GM12878 (cell line): ENCODE measurements around the gene ZNF423. TPM values are rescaled to one million over a fixed set of nuclear protein-coding genes. Genes with fewer than 3 reads are reported as not detected.

ENCODE experiments used
- ATAC-seq: fragments of 200-7000 bp; cut with Tn5 transposase; 3 replicates; pipeline ENCODE4 v1.9.1; 2020; ENCODE audit warnings: mild to moderate bottlenecking, moderate library complexity
- BruUV-seq: library from RNA; stranded (reverse); fragments of 400-500 nt; replicated peaks from 2 replicates; lab custom pipeline; 2021; lab: Mats Ljungman, UMichigan
- CTCF ChIA-PET: fragments of 300-600 bp; sonication (Branson Sonifier 250); formaldehyde crosslinking; extraction: SDS; loops from one replicate; lab custom pipeline; 2021; ENCODE audit warnings: inconsistent platforms; lab: Yijun Ruan, JAX
- POLR2A ChIA-PET: fragments of 350-600 bp; formaldehyde crosslinking; extraction: SDS; loops from one replicate; lab custom pipeline; 2021; ENCODE audit warnings: inconsistent platforms; lab: Charles Lee
- RAD21 ChIA-PET: fragments of 300-600 bp; sonication (Branson Sonifier 250); formaldehyde crosslinking; loops from one replicate; lab custom pipeline; 2023; ENCODE audit warnings: antibody characterized with exemption; ENCODE audit not compliant: unreplicated experiment; lab: Charles Lee
- SMC1A ChIA-PET: fragments of 300-600 bp; sonication (Branson Sonifier 250); formaldehyde crosslinking; loops from one replicate; lab custom pipeline; 2023; ENCODE audit not compliant: unreplicated experiment, uncharacterized antibody; lab: Charles Lee
- DNase-seq: peaks from one replicate; pipeline ENCODE4 v3.0.0-alpha.2; 2011; ENCODE audit warnings: low read depth, low spot score
- FAIRE-seq: peaks from 3 replicates; lab custom pipeline; 2011; peaks lifted over from hg19 to GRCh38; lab: Jason Lieb, UNC
- H2AFZ ChIP-seq: 2 replicates; pipeline ENCODE4 v1.6.0; 2011; ENCODE audit warnings: low read depth, low read length, control low read depth; ENCODE audit not compliant: control insufficient read depth
- H3K27ac ChIP-seq: 2 replicates; pipeline ENCODE4 v1.5.1; 2011; ENCODE audit warnings: control low read depth; ENCODE audit not compliant: control insufficient read depth, insufficient read depth
- H3K27me3 ChIP-seq, 2 experiments: replicated peaks in 1 of 2; 2 replicates each; pipeline versions ENCODE4 v1.6.0 to v1.6.1; 2011; ENCODE audit warnings: low read length in 1 of 2; ENCODE audit not compliant: control insufficient read depth in 2 of 2, insufficient read depth in 2 of 2
- H3K36me3 ChIP-seq, 2 experiments: 2 replicates each; pipeline ENCODE4 v1.5.1; 2011; ENCODE audit warnings: low read length in 1 of 2; ENCODE audit not compliant: control insufficient read depth in 2 of 2, insufficient read depth in 2 of 2
- H3K4me1 ChIP-seq: 2 replicates; pipeline ENCODE4 v1.6.1; 2011; ENCODE audit warnings: mild to moderate bottlenecking, low read length, moderate library complexity, mixed read lengths; ENCODE audit not compliant: control insufficient read depth, insufficient read depth
- H3K4me2 ChIP-seq: 2 replicates; pipeline ENCODE4 v1.6.0; 2011; ENCODE audit warnings: control low read depth; ENCODE audit not compliant: control insufficient read depth, insufficient read depth
- H3K4me3 ChIP-seq: fragments of 200-600 bp; sonication (generic); 2 replicates; pipeline ENCODE4 v1.5.1; 2016
- H3K79me2 ChIP-seq: 2 replicates; pipeline ENCODE4 v1.6.0; 2011; ENCODE audit warnings: low read length; ENCODE audit not compliant: control insufficient read depth, insufficient read depth
- H3K9ac ChIP-seq: 2 replicates; pipeline ENCODE4 v1.8.0; 2011; ENCODE audit warnings: low read length, control low read depth, mixed read lengths; ENCODE audit not compliant: control insufficient read depth, insufficient read depth
- H3K9me3 ChIP-seq: replicated peaks from 3 replicates; pipeline ENCODE4 v1.5.1; 2011; ENCODE audit warnings: mild to moderate bottlenecking, low read length; ENCODE audit not compliant: control insufficient read depth, insufficient read depth
- H4K20me1 ChIP-seq: 2 replicates; pipeline ENCODE4 v1.6.0; 2011; ENCODE audit not compliant: control insufficient read depth, insufficient read depth
- EGR1 ChIP-seq, 2 experiments: IDR thresholded peaks; 1 replicate in 1 of 2; 2 replicates in 1 of 2; pipeline ENCODE4 v1.6.1; 2011 to 2012; ENCODE audit warnings: low read depth in 2 of 2, low read length in 2 of 2, borderline replicate concordance in 1 of 2, mild to moderate bottlenecking in 1 of 2, moderate library complexity in 1 of 2
- ETV6 ChIP-seq, 2 experiments: fragments of 450-650 bp in 1 of 2; IDR thresholded peaks in 1 of 2; conservative IDR thresholded peaks in 1 of 2; 2 replicates each; pipeline ENCODE4 v1.6.1; 2014; ENCODE audit warnings: antibody characterized with exemption in 1 of 2, borderline replicate concordance in 1 of 2, low read depth in 1 of 2, mild to moderate bottlenecking in 1 of 2, moderate library complexity in 1 of 2
- IKZF2 ChIP-seq, 2 experiments: fragments of 450-650 bp; IDR thresholded peaks; 2 replicates each; pipeline ENCODE4 v1.6.1; 2017; ENCODE audit warnings: mild to moderate bottlenecking in 2 of 2, moderate library complexity in 2 of 2
- MAX ChIP-seq: IDR thresholded peaks from 2 replicates; pipeline ENCODE4 v1.6.1; 2012; ENCODE audit warnings: low read depth, low read length, improper control_type of control experiment
- NRF1 ChIP-seq: conservative IDR thresholded peaks from 2 replicates; pipeline ENCODE4 v1.6.1; 2011; ENCODE audit warnings: mild to moderate bottlenecking, low read depth, low read length, improper control_type of control experiment
- SIN3A ChIP-seq: IDR thresholded peaks from 2 replicates; pipeline ENCODE4 v1.6.1; 2012; ENCODE audit warnings: low read depth, low read length, improper control_type of control experiment
- SMARCA5 ChIP-seq: fragments of 450-650 bp; IDR thresholded peaks from 2 replicates; pipeline ENCODE4 v1.6.1; 2017; ENCODE audit warnings: mild to moderate bottlenecking
- SREBF1 ChIP-seq: IDR thresholded peaks from 2 replicates; pipeline ENCODE4 v1.6.1; 2012; ENCODE audit warnings: mild to moderate bottlenecking, low read length
- SREBF2 ChIP-seq: IDR thresholded peaks from 2 replicates; pipeline ENCODE4 v1.6.1; 2012; ENCODE audit warnings: mild to moderate bottlenecking, low read length
- SRF ChIP-seq, 2 experiments: IDR thresholded peaks; 2 replicates each; pipeline ENCODE4 v1.6.1; 2011; ENCODE audit warnings: low read depth in 2 of 2, low read length in 2 of 2, mild to moderate bottlenecking in 1 of 2, moderate library complexity in 1 of 2
- SUPT20H ChIP-seq: IDR thresholded peaks from 2 replicates; pipeline ENCODE4 v1.6.1; 2011; ENCODE audit warnings: low read depth, mild to moderate bottlenecking, low read length, moderate library complexity, borderline replicate concordance; ENCODE audit not compliant: control insufficient read depth
- TAF1 ChIP-seq: IDR thresholded peaks from 2 replicates; pipeline ENCODE4 v1.6.1; 2011; ENCODE audit warnings: mild to moderate bottlenecking, low read depth, low read length, borderline replicate concordance
- WRNIP1 ChIP-seq: IDR thresholded peaks from 2 replicates; pipeline ENCODE4 v1.6.1; 2011; ENCODE audit warnings: low read depth, low read length, improper control_type of control experiment, borderline replicate concordance
- ZNF274 ChIP-seq: IDR thresholded peaks from one replicate; pipeline ENCODE4 v1.8.0; 2011; ENCODE audit not compliant: insufficient read length, insufficient read depth
- WGBS: methylation state at CpG from one replicate; pipeline ENCODE4 v1.1.6; 2016; ENCODE audit warnings: low lambda C conversion rate; ENCODE audit not compliant: insufficient replicate concordance, insufficient coverage; ENCODE audit errors: missing lambda C conversion rate; 5-methylcytosine and 5-hydroxymethylcytosine counted together
- in situ Hi-C: fragments of 300-500 bp; cut with MboI; formaldehyde crosslinking; loops from 9 replicates; pipeline ENCODE4 v1.14.3; 2018; ENCODE audit warnings: mixed read lengths
- intact Hi-C: fragments of 100-400 bp; cut with micrococcal nuclease; formaldehyde crosslinking; loops from one replicate; pipeline ENCODE4 v1.14.2; 2022; ENCODE audit not compliant: unreplicated experiment
- polyA plus RNA-seq, 11 experiments: library from polyadenylated mRNA; depleted of rRNA in 4 of 11; unstranded in 6 of 11; stranded (reverse) in 5 of 11; fragments of >200 nt; fragmentation: Nextera tagmentation in 4 of 11; fragmentation: Illumina TruSeq in 1 of 11; extraction: Ambion mirVana in 4 of 11; extraction: Trizol in 1 of 11; gene quantifications; 1 replicate in 1 of 11; 2 replicates in 10 of 11; pipeline versions ENCODE4 v1.2.1 to v1.2.3, GENCODE V29; 2011 to 2016; ENCODE audit warnings: inconsistent platforms in 2 of 11, missing spikeins in 2 of 11, low read depth in 1 of 11
- total RNA-seq, 4 experiments: library from RNA; depleted of rRNA in 3 of 4; stranded (reverse); fragments of >200 nt in 3 of 4; fragmentation: Illumina TruSeq in 1 of 4; extraction: Trizol in 1 of 4; gene quantifications; 2 replicates each; pipeline versions ENCODE4 v1.2.1 to v1.2.3, GENCODE V29; 2013 to 2021
- TF ChIP-seq, protein P1 (sequence below): fragments of 450-650 bp; IDR thresholded peaks from 2 replicates; pipeline ENCODE4 v1.6.1; 2016; ENCODE audit warnings: mild to moderate bottlenecking
- TF ChIP-seq, protein P2 (sequence below): IDR thresholded peaks from 2 replicates; pipeline ENCODE4 v1.6.1; 2011; ENCODE audit warnings: borderline replicate concordance, low read depth, mild to moderate bottlenecking, moderate library complexity, low read length; ENCODE audit not compliant: insufficient read depth, poor library complexity, severe bottlenecking

Gene ZNF423
- total and polyA plus RNA-seq, 10 of the 15 experiments (the other 5 are each of a cell fraction or from before 2014, with no cell fraction given), result 0.03 to 0.64 (median 0.10) TPM

DNA sequence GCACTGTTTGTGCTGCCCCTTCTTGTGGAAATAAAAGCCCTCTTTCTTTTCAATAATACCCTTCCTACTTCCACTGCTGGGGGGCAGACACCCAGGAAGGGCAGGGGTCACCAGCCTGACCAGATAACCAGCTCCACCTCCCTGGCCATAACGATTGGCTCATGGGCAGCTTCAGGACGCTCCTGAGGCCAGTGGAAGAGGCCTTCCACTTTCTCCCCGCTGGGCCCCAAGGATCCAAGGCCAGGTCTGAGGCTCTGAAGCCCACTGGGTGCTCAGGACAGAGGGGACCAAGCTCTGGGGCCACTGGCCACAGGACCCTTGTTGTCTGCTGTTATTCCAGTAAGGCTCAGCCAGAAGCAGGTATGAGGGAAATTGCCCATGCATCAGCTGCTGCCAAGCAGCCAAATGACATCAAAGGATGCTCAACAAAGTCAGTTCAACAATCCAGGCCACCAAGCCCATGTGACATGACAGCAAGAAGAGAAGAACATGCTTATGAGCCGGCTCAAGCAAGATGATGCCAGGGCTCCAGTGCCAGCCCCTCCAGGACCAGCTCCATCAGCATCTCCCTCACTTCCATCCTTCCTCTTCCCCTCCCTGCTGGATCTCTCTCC lies 238.8 kb downstream of the ZNF423 start:
- Histone ChIP-seq H3K9ac (no peak overlapping the region), H3K4me1 (no peaks in the 10 kb centered on the region), H4K20me1 (no peaks in the 10 kb centered on the region), H3K79me2 (no peaks in the 10 kb centered on the region), H3K9me3 (peaks cover 7% of the 10 kb centered on the region; the same call in 2 of the 3 replicates), H3K4me2 (no peak overlapping the region), H3K27me3 (peaks cover 0 to 1% of the 10 kb centered on the region in 2 experiments; a peak in 2 of 4 replicates), H2AFZ (no peak overlapping the region), H3K36me3 (no peaks in the 10 kb centered on the region), H3K27ac (no peak overlapping the region), H3K4me3 (no peak overlapping the region)
- DNase-seq (no peak), ATAC-seq (no peak), FAIRE-seq (no peak)
- in situ Hi-C loops, result no loop called here
- TF ChIP-seq ETV6 (conservative IDR thresholded peaks at IDR 0.05 in 1 of 2, IDR thresholded peaks at IDR 0.05 in 1 of 2; ENCODE audit: borderline replicate concordance in 1 of 2, low read depth in 1 of 2) (no peak), SIN3A (no peak), SUPT20H (no peak), ZNF274 (no peak), SRF (IDR thresholded peaks at IDR 0.05; ENCODE audit: low read depth in 2 of 2, low read length in 2 of 2) (no peak), SREBF1 (no peak), NRF1 (no peak), TAF1 (no peak), SREBF2 (no peak), EGR1 (IDR thresholded peaks at IDR 0.05; ENCODE audit: borderline replicate concordance in 1 of 2, low read depth in 2 of 2, low read length in 2 of 2) (no peak), MAX (no peak), WRNIP1 (no peak), SMARCA5 (no peak), IKZF2 (IDR thresholded peaks at IDR 0.05) (no peak)
- TF ChIP-seq, protein P1, sequence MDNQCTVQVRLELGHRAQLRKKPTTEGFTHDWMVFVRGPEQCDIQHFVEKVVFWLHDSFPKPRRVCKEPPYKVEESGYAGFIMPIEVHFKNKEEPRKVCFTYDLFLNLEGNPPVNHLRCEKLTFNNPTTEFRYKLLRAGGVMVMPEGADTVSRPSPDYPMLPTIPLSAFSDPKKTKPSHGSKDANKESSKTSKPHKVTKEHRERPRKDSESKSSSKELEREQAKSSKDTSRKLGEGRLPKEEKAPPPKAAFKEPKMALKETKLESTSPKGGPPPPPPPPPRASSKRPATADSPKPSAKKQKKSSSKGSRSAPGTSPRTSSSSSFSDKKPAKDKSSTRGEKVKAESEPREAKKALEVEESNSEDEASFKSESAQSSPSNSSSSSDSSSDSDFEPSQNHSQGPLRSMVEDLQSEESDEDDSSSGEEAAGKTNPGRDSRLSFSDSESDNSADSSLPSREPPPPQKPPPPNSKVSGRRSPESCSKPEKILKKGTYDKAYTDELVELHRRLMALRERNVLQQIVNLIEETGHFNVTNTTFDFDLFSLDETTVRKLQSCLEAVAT, result no peak
- TF ChIP-seq, protein P2, sequence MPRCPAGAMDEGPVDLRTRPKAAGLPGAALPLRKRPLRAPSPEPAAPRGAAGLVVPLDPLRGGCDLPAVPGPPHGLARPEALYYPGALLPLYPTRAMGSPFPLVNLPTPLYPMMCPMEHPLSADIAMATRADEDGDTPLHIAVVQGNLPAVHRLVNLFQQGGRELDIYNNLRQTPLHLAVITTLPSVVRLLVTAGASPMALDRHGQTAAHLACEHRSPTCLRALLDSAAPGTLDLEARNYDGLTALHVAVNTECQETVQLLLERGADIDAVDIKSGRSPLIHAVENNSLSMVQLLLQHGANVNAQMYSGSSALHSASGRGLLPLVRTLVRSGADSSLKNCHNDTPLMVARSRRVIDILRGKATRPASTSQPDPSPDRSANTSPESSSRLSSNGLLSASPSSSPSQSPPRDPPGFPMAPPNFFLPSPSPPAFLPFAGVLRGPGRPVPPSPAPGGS, result no peak
- ChIA-PET POLR2A (no interaction called here), CTCF (no interaction called here), RAD21 (no interaction called here), SMC1A (no interaction called here)
- WGBS, result 14% methylated on average over 4 of the region's 4 CpGs
- intact Hi-C loops, result no loop called here
- BruUV-seq, result no TSS peak
